ENCODE results near the gene NEDD4.
"Not testable (repeated sequence)": the region's sequence is repeated elsewhere in the genome, so short reads cannot be mapped to it uniquely, and the experiment has no call there.

Gene NEDD4

DNA sequence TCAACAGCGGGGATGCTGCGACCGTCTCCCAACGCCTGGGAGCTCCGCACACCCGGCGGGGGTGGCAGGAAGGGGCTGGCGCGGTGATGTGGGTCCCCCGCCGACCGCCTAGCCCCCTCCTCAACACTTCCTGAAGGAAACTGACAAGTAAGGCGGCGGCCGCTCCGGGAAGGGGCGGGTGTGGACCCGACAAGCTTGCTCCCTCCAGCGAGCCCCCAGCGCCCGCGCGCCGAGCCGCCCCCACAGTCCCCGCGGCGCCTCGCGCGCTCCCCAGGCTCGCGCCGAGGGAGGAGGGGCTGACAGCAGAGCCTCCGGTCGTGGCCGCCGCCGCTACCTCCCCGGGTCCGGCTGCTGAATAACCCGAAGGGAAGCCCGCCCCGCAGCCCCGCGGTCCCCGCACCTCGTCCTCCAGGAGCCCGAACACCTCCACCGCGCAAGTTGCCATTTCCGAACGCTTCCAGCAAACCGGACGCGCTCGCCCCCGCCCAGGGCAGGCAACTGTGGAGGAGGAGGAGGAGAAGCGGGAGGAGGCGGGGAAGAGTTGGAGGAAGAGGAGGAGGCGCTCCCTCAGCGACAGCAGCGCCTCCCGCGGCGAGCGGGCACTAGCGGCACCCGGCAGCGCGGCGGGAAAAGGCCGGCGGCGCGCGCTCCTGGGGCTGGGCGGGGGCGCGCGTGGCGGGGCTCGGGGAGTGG is at the start of gene NEDD4:
Gene NEDD4, minus strand, starts transcription at position 502 of the 693 bp plus-strand sequence. Its CDS starts 57 bp downstream, at position 445.
- no peaks in the 10 kb centered on the region for H3K36me3 Mint-ChIP-seq
- peak within 1 kb of the TSS; percentile 78 for H3K4me3 Mint-ChIP-seq
- peak; percentile 64 to 88 for DNase-seq (ENCODE audit: low spot score in 2 of 2)
- H3K9me3 Mint-ChIP-seq = no peaks in the 10 kb centered on the region
- H3K27ac Mint-ChIP-seq = peak within 1 kb of the TSS; percentile 81
- peaks cover 13% of the 10 kb centered on the region for H3K4me1 Mint-ChIP-seq
- ATAC-seq = peak; percentile 92

DNA sequence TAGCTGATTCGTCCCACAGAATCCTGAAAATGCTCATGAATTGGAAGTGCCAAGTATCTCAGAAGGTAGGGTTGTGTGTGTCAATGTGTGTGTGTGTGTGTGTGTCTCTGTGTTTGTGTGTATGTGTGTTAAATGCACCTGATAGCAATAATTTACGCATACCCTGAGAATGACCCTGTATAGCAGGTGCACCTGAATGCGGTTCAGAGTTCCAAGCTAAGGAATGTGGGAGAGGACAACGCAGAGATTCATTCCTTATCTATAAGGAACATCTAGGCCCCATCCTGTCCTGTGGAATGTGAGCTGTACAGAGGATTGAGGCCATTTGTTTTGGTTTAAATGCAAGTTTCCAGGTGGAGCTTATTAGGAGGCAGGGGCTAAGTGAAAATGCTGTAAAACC is 49.1 kb upstream of the NEDD4 start:
- no peak for ATAC-seq
- peak overlapping the region; percentile 87 for H3K27ac Mint-ChIP-seq
- DNase-seq (ENCODE audit: low spot score in 2 of 2) = no peak
- H3K4me3 Mint-ChIP-seq = peak overlapping the region; percentile 64
- peaks cover 9% of the 10 kb centered on the region for H3K36me3 Mint-ChIP-seq
- peaks cover 44% of the 10 kb centered on the region for H3K4me1 Mint-ChIP-seq
- H3K9me3 Mint-ChIP-seq = peaks cover 5% of the 10 kb centered on the region

DNA sequence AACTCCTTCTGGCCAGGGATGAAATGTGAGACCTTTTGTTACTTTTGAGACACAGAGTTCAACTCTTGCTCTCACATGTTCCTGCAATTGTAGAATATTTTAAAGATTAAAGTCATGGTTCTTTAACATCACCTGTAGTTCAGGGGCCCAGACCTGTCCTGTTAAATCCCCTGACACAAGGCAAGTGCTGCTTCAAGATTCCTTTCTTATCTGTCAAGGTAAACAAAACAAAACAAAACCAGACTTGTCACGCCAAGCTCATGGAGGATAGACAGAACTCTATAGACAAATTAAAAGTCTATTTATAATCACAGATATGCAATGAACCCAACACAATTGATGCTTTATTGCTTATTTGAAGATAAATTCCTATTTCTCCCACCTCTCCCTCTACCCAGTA is 48.6 kb upstream of the NEDD4 start:
- Mint-ChIP-seq H3K4me1 (peaks cover 44% of the 10 kb centered on the region), H3K9me3 (peaks cover 5% of the 10 kb centered on the region)
- no peak for ATAC-seq

DNA sequence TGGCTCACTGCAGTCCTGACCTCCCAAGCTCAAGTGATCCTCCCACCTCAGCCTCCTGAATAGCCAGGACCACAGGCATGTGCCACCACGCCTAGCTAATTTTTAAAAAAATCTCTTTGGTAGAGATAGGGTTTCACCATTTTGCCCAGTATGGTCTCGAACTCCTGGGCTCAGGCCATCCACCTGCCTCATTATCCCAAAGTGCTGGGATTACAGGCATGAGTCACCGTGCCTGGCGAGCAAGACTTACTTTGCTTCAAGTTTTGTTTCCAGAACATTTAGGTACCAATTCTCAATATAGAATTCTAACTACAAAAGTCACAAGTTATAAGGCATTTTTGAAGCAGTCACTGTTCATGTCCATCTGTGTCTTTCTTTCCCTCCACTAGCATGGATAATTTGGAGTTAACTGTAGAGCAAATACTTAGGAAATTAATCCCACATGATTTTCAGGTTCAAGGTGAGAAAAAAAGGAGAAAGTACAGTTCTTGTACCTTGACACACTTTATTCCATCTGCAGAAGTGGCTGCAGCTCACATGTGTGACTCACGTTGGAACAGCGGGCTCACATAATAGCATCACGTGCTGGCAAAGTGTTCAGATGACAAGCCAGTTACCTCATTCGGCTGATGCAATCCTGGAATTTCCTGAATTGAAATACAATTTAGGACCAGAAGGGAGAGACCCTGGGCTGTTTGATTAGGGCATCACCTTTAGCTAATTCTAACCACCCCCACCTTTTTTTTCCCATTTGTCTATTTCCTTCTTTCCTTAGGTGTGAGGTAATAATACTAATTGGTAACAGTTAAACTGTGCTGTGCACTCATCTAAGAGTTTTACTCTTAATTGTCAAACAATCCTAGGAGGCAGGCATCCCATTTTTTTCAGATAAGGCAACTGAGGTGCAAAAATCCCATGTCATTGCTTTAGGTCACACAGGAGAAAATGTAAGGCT is 46.9 kb upstream of the NEDD4 start:
- Mint-ChIP-seq H3K4me3 (no peak overlapping the region), H3K36me3 (peaks cover 9% of the 10 kb centered on the region), H3K9me3 (peaks cover 7% of the 10 kb centered on the region), H3K27ac (no peak overlapping the region), H3K4me1 (peaks cover 44% of the 10 kb centered on the region)
- ATAC-seq = no peak
- peak in 1 of 2 donors; percentile 22 for DNase-seq (ENCODE audit: low spot score in 2 of 2)

More for the DNA sequence above, 48.6 kb upstream of the NEDD4 start:
- Mint-ChIP-seq H3K27ac (no peak overlapping the region), H3K4me3 (peak overlapping the region; percentile 64), H3K36me3 (peaks cover 9% of the 10 kb centered on the region)
- DNase-seq (ENCODE audit: low spot score in 2 of 2) = no peak

DNA sequence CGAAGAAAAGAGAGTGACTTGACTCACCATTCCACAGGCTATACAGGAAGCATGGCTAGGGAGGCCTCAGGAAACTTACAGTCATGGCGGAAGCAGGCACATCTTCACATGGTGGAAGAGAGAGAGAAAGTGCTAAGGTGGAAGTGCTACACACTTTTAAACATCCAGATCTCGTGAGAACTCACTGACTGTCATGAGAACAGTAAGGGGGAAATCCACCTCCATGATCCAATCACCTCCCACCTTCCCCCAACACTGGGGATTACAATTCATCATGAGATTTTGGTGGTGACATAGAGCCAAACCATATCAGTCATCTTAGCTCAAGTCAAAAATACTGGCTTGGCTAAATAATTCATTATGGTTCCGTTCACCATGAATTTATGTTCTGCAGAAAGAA is 45.3 kb upstream of the NEDD4 start:
- Mint-ChIP-seq H3K36me3 (peaks cover 9% of the 10 kb centered on the region), H3K27ac (peak overlapping the region; percentile 35), H3K9me3 (peaks cover 2% of the 10 kb centered on the region), H3K4me3 (no peak overlapping the region), H3K4me1 (peaks cover 50% of the 10 kb centered on the region)
- DNase-seq (ENCODE audit: low spot score in 2 of 2) (peak in 1 of 2 donors; percentile 35), ATAC-seq (no peak)

DNA sequence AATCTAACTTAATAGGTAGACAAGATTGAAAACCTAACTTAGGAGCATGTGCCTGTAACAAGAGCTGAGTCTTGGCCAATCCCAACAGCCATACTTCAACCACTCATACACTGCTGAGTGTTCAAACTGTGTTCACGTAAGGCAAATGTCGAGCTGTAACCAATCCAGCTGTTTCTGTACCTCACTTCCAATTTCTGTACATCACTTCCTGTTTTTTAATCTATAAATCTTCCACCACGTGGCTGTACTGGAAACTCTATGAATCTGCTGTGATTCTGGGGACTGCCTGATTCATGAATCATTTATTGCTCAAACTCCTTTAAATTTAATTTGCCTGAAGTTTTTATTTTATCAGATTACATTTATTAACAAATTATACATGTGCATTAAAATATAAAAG is 44.6 kb upstream of the NEDD4 start:
- DNase-seq (ENCODE audit: low spot score in 2 of 2) (no peak), ATAC-seq (peak; percentile 69)
- no peak overlapping the region for H3K4me3 Mint-ChIP-seq
- peak overlapping the region; percentile 35 for H3K27ac Mint-ChIP-seq
- H3K4me1 Mint-ChIP-seq = peaks cover 43% of the 10 kb centered on the region
- H3K9me3 Mint-ChIP-seq = peaks cover 2% of the 10 kb centered on the region
- H3K36me3 Mint-ChIP-seq = peaks cover 2% of the 10 kb centered on the region

DNA sequence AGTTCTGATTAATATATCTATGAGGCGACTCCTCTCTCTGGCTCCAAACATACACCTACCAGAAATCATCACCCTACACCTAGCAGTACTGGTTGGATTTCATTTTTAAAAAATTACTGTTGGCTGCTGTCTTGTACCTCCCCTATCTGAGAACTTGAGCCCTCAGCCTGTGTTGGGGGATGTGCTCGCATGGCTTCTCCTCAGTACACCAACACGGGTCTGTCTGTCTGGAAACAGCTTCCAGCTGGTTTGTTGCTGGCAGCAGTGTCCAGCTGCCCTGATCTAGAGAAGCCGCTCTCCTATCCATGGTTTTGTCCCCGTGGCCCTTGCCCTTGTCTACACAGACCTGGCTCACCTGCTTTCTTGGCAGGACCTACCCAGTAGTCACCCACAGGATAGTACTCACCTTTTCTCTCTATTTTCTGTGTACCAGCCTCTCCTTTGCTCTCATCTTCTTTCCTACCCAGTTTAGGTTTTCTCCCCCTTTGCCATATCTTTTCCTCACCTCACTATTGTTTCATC is 43.2 kb upstream of the NEDD4 start:
- H3K27ac Mint-ChIP-seq = no peak overlapping the region
- H3K4me1 Mint-ChIP-seq = peaks cover 30% of the 10 kb centered on the region
- ATAC-seq (no peak), DNase-seq (ENCODE audit: low spot score in 2 of 2) (no peak)
- H3K4me3 Mint-ChIP-seq = no peak overlapping the region
- H3K36me3 Mint-ChIP-seq = no peaks in the 10 kb centered on the region
- peaks cover 2% of the 10 kb centered on the region for H3K9me3 Mint-ChIP-seq

DNA sequence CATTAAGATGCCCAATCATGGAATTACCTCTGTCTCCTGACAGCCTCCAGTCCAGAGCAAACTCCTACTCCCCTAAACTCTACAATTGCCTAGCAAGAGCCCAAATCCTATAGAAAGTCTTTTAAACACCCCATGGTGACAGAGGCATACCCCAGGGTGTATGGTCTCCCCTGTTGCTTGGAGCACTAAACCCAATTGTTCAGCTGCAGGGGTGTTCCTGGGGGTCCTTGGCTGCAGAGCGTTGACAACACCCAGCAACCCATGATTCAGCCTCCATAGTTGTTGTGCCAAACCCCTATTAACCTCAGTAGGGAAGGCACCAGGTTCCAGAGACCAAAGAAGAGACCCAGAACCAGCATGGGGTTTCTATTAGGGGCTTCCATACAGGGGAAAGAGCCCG is 41.8 kb upstream of the NEDD4 start:
- Mint-ChIP-seq H3K4me1 (peaks cover 22% of the 10 kb centered on the region), H3K4me3 (no peak overlapping the region), H3K9me3 (peaks cover 2% of the 10 kb centered on the region), H3K27ac (no peak overlapping the region), H3K36me3 (no peaks in the 10 kb centered on the region)
- DNase-seq (ENCODE audit: low spot score in 2 of 2) = no peak
- no peak for ATAC-seq

DNA sequence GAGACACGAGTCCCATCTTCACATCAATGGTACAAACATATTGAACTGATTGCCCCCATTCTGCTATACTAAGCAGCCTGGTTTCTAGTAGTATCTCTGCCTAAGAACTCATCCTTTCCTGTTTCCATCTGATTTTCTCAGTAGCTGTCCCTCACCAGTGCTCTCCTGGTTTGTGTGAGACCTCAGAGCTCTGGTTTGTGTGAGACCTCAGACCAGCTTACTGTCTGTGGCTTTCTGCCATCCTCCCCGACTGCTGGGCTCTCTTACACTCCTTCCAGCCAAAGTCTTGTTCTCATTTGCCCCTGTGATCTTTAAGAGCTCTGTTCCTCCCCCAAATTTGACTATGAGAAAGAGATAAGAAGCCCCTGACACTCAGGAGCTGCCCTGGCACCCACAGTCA is 41.1 kb upstream of the NEDD4 start:
- no peaks in the 10 kb centered on the region for H3K36me3 Mint-ChIP-seq
- DNase-seq (ENCODE audit: low spot score in 2 of 2) (no peak), ATAC-seq (peak; percentile 65)
- H3K27ac Mint-ChIP-seq = no peak overlapping the region
- H3K4me3 Mint-ChIP-seq = no peak overlapping the region
- H3K4me1 Mint-ChIP-seq = peaks cover 22% of the 10 kb centered on the region
- peaks cover 2% of the 10 kb centered on the region for H3K9me3 Mint-ChIP-seq

DNA sequence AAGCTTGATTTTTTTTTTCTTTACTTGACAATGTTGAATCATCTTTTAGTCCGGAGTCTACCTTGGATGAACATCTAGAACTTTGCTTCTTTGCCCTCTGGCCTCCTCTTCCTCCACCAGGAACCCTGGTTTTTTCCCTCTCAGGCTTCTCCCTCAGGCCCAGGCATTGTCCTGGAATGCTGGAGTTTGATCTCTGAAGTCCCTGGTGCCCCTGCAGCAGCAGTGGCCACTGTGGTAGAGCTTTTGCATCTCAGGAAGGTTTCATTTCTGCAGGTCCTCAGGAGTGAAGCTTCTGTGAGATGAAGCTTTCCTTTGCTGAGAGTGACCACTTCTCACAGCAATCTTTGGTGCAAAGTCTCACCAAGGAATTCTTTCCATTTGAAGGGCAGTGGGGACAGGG is 39.0 kb upstream of the NEDD4 start:
- Mint-ChIP-seq H3K4me3 (no peak overlapping the region), H3K9me3 (peaks cover 2% of the 10 kb centered on the region), H3K4me1 (peaks cover 11% of the 10 kb centered on the region), H3K27ac (no peak overlapping the region), H3K36me3 (no peaks in the 10 kb centered on the region)
- no peak for DNase-seq (ENCODE audit: low spot score in 2 of 2)
- ATAC-seq = no peak

DNA sequence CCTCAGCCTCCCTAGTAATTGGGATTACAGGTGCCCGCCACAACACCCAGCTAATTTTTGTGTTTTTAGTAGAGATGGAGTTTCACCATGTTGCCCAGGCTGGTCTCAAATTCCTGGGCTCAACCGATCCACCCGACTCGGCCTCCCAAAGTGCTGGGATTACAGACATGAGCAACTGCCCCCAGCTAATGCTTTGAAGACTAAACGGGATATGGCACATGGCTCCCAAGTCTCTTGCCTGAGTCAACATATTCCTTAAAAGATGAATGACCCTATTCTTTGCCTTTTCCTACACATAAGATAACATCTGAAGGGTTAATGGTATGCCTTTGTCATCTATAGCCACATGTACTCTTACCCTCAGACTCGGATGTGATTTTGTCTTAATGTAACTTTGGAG is 38.4 kb upstream of the NEDD4 start:
- H3K9me3 Mint-ChIP-seq = peaks cover under 1% of the 10 kb centered on the region
- no peak overlapping the region for H3K27ac Mint-ChIP-seq
- ATAC-seq (no peak), DNase-seq (ENCODE audit: low spot score in 2 of 2) (no peak)
- no peaks in the 10 kb centered on the region for H3K36me3 Mint-ChIP-seq
- peaks cover 11% of the 10 kb centered on the region for H3K4me1 Mint-ChIP-seq
- no peak overlapping the region for H3K4me3 Mint-ChIP-seq

DNA sequence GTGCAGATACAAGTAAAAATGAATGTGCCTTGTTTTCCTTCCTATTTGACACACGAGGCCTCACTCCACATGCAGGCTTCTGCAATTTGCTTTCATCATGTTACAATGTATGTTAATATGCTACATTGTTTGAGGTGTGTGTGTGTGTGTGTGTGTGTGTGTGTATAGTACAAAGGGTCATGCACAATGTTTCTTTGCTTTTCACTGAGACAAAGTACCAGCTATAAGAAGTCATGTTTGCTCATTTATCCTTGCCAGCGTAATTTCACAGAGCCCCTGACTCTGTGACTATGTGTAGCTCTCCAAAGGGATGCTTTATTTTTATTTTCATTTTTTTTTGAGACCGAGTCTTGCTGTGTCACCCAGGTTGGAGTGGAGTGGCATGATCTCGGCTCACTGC is 38.0 kb upstream of the NEDD4 start:
- ATAC-seq (no peak), DNase-seq (ENCODE audit: low spot score in 2 of 2) (no peak)
- Mint-ChIP-seq H3K27ac (no peak overlapping the region), H3K4me3 (no peak overlapping the region), H3K4me1 (peaks cover 11% of the 10 kb centered on the region), H3K36me3 (no peaks in the 10 kb centered on the region), H3K9me3 (no peaks in the 10 kb centered on the region)

DNA sequence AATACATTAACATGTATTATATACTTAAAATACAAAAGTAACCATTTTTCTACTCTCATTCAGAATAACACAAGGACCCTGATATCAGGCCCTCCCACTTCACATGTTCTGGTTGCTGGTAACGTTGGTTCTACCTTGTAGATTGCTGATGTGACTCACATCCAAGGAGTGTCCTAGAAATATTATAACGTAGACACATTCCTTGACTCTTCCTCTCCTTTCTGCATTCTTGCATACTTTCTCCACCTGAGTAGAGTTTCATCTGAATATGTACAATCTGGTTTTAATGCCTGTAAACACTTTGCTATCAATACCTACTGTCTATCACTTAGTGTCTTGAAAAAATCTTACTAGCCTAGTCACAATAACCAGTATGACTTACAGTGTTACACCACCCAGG is 35.0 kb upstream of the NEDD4 start:
- Mint-ChIP-seq H3K4me3 (no peak overlapping the region), H3K9me3 (peaks cover 3% of the 10 kb centered on the region), H3K36me3 (no peaks in the 10 kb centered on the region), H3K27ac (no peak overlapping the region), H3K4me1 (no peaks in the 10 kb centered on the region)
- DNase-seq (ENCODE audit: low spot score in 2 of 2) (no peak), ATAC-seq (no peak)

DNA sequence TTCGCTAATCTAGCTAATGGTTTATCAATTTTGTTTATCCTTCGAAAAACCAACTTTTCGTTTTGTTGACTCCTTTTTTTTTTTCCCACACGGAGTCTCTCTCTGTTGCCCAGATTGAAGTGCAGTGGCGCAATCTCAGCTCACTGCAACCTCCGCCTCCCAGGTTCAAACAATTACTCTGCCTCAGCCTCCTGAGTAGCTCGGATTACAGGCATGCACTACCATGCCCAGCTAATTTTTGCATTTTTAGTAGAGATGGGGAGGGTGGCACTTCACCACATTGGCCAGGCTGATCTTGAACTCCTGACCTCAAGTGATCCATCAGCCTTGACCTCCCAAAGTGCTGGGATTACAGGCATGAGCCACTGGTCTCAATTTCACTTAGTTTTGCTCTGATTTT is 29.7 kb upstream of the NEDD4 start:
- H3K4me3 Mint-ChIP-seq; H3K36me3 Mint-ChIP-seq; DNase-seq (ENCODE audit: low spot score in 2 of 2); ATAC-seq; H3K27ac Mint-ChIP-seq; H3K9me3 Mint-ChIP-seq: not testable (repeated sequence)
- H3K4me1 Mint-ChIP-seq = peaks cover 13% of the 10 kb centered on the region

DNA sequence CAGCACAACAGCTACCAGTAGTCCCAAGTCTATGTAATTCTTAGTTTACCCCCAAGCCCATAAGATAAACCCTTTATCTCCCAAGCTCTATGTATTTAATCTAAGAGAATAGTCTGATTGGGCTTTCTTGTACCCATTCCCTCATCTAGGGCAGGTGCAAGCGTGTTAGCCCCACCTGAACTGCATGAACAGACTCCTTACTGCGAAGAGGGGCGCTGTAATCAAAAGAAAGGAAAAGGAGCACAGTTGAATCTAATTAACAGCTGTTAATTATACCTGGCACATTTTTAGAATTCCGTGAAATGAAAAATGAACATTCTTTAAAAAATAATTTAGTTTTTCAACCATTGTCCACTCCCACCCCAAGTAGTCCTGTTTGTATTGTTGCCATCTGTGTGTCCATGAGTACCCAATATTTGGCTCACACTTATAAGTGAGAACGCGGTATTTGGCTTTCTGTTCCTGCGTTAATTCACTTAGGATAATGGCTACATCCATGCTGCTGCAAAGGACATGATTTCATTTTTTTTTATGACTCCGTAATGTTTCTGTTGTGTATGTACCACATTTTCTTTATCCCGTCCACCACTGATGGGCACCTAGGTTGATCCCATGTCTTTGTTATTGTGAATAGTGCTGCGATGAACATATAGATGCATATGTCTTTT is 26.5 kb upstream of the NEDD4 start:
- H3K9me3 Mint-ChIP-seq = peaks cover 1% of the 10 kb centered on the region
- H3K36me3 Mint-ChIP-seq = no peaks in the 10 kb centered on the region
- no peak overlapping the region for H3K4me3 Mint-ChIP-seq
- ATAC-seq = no peak
- DNase-seq (ENCODE audit: low spot score in 2 of 2) = no peak
- H3K27ac Mint-ChIP-seq = no peak overlapping the region
- peaks cover 13% of the 10 kb centered on the region for H3K4me1 Mint-ChIP-seq

Measured in stimulated activated effector memory CD8-positive, alpha-beta T cell treated with anti-CD3 and anti-CD28 coated beads, Interleukin-12 subunit alpha, Interleukin-12 subunit beta, amount 100 ng/mL, for 72 hours (primary cell).